Posterior vena cava (tissue), 2 donors: ENCODE measurements around the gene USP20. TPM values are rescaled to one million over a fixed set of nuclear protein-coding genes. Genes with fewer than 3 reads are reported as not detected.
"Not testable (repeated sequence)": the region's sequence is repeated elsewhere in the genome, so short reads cannot be mapped to it uniquely, and the experiment has no call there.

Experiments used
- DNase-seq: peaks from one replicate; pipeline ENCODE4 v3.0.0-alpha.2; 2020; ENCODE audit warnings: low spot score
- intact Hi-C, 2 donors: fragments of 100-400 bp; cut with DNase I; formaldehyde crosslinking; loops; one replicate each; pipeline versions ENCODE4 v1.14.1 to v1.14.2; 2022 to 2023
- total RNA-seq, 2 donors: library from RNA; stranded (reverse); fragmentation: NEBNext Ultra II Directional; extraction: Animal tissue kit (Norgen Biotek cat#: 25700); gene quantifications; one replicate each; pipeline ENCODE4 v1.2.1, GENCODE V29; 2021
- donor health status: DM: yes; HTN: yes; CAD: no.
- donor health status: DM: yes; HTN: yes; CAD: no.

USP20 gene
- total RNA-seq, 2 donors from 2014 or later = 25.8 to 26.0 TPM

DNA sequence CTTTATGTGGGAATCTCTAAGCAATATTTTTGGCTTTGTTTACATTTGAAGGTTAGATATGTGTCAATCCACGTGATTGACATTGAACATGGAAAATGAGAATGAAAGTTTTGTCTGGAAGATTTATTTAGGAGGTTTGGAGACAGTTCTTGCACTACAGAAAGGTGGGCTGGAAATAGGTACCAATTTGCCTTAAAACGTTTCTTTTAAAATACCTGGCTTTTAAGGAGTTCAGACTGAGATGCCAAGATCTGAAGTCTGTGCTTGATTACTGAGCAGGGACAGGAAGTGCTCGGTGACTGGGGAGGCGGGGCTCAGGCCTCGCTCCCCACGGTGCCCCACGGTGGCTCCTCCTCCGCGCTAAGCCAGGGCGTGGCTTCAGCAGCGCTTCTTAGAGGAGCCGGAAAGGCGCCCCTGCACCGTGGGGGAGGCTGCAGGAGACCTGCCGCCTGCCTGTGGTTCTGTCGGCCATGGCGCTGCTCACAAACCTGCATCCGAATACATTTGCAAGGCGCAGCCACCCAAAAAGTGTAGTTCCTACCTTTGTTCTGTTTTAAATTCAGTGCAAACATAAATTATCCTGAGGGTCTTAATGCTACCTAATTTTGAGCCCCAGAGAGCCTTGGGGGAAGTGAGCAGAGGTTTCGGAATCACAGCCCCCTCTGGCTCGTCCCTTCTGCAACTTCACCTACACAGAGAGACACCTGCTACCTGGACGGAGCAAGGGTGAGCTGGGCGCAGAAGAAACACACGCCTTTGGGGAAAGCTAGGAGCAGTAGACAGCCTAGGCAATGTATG lies 49.2 kb downstream of the USP20 start:
- peak; percentile 95 for DNase-seq
- intact Hi-C loops = no loop called here

DNA sequence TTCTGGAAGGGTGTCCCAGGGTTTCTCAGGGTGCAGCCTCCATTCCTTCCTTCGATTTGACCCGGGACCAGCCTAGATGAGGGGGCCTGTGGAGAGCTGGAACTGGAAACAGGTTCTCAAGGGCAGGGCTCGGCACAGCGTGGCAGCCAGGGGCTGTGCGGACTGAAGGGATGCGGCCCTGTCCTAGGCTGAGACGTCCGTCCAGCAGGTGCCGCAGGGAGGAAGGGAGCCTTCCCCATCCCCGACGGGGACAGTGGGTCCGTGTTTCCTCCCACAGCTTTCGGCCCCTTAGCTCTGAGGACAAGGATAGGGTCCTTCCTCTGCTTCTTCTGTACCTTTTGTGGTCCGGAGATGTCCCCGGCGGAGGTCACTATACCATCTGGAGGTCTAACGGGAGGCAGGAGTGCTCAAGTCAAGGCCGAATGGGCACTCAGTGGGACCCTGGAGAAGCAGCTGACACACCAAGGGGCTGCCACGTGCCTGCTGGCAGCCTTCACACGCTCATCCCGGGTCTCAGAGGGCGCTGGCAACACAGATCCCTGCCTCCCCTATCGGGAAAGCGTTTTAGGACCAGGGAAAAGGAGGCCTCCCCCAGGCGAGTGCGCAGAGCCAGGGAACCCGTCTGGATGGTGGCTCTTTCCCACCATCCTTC lies 49.9 kb downstream of the USP20 start:
- intact Hi-C loops = no loop called here
- DNase-seq = peak; percentile 88

DNA sequence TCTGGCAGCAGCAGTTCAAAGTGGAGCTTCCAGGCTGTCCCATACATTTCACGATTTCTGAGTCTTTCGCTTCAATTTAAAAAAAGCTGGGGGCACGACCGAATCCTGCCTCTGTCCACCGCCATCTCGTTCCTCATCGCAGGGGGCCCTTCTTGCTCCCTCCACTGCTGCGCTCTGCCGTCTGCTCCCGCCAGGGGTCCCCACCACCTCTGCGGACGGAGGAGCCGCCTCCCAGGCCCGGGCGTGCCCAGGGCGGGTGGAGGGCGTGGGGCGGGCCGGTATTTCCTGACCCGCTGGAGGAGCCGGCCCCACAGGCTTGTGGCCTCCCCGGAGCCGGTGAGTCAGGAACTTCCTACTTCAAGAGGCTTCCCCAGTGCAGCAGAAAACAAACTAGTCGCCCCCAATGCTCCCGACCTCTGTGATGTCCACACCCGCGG lies 50.4 kb downstream of the USP20 start:
- intact Hi-C loops = no loop called here
- DNase-seq = peak; percentile 99

DNA sequence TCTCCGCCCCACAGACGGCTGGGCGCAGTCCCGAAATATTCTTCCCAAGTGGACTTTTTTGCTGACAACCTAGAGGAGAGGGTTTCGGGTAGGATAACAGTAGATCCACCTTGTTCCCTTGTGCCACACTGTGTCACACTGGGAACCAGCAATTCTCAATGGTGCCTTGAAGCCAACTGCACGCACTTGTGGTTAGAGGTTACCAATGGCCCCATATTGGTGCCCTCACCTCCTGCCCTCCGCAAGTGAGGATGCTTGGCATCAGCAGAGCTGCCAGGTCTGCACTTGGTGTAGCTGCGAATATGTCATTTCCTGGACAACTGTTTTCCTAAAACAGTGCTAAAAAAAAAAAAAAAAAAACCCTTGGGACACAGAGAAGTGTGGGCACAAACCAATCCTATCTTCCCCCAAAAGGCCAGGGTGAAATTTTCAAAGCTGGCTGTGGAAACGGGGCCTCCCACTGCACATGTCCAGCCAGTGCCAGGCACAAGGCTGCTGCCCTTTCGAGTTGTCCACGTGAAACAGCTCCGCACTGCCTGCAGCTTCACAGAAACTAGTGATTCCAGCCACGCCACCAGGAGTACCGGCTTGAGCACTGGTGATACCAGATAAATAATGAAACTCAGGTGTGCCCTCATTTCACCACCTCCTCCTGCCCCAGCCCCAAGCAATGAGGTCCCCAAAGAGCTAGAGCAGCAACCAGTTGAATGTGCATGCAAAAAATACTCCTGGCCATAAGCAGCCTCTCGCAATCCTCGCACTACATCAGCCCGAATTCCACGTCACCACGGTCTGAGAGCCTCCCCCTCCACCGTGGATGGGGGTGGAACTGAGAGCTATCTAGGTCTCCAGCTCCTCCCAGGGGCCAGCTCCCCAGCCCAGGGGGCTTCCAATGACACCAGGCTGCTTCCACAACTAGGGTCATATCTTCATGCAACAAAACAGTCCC lies 51.2 kb downstream of the USP20 start:
- intact Hi-C loops = no loop called here
- DNase-seq = peak; percentile 72

DNA sequence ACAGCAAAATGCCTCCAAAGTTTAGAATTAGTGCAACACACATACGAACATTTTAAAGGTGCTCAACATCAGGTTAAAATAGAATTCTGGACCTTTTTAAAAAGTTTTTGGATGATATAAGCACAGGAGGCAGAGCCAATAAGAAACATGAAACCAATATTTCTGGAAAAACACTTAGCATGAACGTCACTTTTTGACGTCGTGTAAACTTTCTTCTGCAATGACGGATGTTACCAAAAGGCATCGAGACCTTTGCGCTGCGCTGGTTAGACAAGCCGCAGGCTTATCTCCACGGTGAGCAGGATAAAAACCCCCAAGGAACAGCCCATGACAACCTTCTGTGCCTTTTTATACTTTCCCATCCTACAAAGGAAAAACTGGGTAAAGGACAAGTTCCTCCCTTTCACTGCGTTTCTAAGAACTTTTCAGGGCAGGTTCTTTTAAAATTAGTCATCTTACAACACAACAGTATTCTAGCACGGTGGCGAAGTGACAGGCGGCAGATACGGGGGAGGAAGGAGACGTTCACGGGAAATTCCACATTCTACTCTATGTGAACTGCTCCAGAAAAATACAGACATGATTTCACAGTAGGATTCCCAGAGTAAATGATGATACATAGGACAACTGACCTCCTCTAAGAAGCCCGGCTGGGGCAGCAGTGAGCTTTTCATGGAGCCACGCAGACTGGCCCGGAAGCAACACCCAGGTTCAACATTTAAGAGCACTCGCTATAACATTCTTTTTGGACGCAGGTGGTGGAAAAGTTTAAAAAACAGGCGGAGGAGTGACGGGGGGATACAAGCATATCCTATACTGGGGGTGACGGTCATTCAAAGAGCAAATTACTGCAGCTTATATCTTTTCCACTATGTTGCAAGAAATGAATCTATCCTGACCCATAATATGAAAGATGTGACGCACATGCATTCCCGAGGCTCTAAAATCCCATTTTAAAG lies 52.4 kb downstream of the USP20 start:
- intact Hi-C loops = no loop called here
- no peak for DNase-seq

DNA sequence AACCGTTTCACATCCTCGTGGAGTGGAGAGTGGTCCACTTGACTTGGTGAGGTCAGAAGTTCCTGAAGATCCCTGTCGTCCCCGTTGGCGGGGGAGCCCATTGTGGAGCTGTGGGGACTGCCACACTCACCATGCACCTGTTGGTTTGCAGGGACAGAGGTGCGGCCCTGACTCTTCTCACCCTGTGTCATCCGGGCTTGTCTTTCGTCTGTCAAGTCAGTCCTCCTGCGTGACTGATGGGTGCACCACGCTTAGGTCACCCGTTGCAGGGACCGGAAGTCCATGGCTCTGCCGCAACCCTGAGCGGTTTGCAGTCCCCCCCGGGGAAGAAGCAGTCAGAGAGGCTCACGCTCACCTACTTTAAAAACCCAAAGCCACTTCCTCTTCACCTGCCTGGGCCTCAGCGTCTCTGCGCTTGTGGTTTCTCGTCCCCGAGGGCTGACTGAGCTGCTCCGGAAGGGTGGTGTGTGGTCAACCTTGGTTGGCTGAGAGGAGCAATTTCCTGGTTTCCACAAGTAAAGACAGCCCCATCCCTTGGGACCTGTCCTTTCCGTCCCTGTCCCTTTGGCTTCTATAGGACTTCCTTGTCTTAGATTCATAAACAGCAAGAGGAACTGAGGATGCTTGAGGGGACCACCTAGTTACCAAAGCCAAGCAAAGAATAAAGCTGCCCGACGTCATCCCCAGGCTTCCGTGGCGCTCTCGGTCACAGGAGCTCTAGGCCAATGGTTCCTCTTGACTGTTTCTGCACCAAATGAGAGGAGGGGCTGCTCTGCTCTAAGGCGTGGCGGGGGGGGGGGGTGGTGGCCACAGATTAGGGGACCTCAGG lies 53.2 kb downstream of the USP20 start:
- DNase-seq = no peak
- intact Hi-C loops = no loop called here

DNA sequence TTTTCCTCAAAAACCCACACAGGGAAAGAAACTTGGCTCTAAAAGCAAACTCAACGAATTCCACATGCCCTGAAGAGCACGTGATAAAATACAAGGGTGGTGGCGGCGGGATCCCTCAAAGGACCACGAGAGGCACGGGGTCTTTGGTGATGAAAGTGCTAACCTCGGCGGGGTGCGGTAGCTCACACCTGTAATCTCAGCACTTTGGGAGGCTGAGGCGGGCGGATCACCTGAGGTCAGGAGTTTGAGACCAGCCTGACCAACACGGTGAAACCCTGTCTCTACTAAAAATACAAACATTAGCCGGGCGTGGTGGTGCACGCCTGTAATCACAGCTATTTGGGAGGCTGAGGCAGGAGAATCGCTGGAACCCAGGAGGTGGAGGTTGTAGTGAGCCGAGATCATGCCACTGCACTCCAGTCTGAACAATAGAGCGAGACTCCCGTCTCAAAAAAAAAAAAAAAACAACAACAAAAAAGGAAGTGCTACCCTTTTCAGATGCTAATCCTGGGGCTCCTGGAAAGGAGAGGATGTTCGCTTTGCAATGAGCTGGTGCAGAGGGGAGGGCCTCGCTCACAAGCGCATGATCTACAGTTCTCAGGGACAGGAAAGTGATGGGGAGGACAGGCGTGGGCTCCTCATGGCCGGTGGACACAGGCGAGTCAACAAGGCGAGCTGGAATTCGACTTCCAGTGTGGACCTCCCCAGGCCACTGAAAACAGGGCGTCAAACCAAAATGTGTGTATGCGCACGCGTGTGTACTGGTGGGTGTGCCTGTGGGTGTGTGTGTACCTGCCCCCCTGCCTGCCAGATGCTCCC lies 54.1 kb downstream of the USP20 start:
- no peak for DNase-seq
- intact Hi-C loops = no loop called here

DNA sequence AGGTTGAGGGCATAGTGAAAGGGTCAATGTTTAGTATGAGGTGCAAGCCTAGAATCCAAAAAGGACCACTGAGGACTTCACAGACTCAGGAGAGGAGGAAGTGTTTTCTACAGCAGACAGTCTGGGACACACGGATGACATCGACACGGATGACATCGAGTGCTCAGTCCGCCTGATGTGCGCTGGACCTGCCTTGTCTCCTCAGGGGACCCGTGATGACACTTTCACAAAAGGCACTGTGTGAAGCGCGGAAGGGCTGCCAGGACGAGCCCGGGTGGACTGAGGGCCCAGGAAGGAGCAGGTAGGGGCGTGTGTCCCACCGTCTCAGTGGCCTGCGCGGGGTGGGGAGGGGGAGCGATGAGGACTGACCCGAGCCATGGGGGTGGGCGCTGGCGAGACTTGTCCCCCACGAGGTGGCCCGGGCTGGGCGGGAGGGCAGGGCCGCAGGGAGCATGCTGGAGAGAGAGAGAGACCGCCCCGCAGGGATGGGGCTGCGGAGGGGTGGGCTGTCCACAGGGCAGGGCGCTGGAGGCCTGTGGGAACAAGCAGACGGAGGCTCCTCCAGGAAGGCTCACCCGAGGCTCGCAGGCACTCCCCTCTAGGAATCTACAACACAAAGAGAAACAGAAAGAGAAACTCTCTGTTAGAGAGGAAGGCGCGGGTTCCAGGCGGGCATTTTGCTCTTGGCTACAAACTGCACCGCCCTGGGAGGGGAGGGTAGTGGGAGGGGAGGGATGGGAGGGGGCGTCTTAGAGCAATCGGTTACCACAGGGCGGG lies 54.9 kb downstream of the USP20 start:
- intact Hi-C loops = loop anchor here (5.0 to 10.0 kb wide), 2 partner anchors 37 to 135 kb away; no protein-coding TSS in a partner anchor
- DNase-seq = no peak

DNA sequence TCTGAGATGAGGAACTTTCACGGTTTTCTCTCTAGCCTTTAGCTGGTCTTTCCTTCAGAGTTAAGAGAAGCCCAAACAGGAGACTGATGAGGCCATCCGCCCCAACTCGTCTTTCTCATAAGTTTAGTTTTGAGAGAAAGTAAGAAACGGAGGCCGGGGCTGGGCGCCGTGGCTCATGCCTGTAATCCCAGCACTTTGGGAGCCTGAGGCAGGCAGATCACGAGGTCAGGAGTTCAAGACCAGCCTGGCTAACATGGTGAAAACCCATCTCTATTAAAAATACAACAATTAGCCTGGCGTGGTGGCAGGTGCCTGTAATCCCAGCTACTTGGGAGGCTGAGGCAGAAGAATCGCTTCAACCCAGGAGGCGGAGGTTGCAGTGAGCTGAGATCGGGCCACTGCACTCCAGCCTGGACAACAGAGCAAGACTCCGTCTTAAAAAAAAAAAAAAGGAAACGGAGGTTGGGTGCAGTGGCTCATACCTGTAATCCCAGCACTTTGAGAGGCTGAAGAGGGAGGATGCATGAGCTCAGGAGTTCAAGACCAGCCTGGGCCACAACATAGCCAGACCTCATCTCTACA lies 55.6 kb downstream of the USP20 start:
- intact Hi-C loops = loop anchor here (5.0 to 10.0 kb wide), 2 partner anchors 36 to 134 kb away; no protein-coding TSS in a partner anchor
- DNase-seq = not testable (repeated sequence)

DNA sequence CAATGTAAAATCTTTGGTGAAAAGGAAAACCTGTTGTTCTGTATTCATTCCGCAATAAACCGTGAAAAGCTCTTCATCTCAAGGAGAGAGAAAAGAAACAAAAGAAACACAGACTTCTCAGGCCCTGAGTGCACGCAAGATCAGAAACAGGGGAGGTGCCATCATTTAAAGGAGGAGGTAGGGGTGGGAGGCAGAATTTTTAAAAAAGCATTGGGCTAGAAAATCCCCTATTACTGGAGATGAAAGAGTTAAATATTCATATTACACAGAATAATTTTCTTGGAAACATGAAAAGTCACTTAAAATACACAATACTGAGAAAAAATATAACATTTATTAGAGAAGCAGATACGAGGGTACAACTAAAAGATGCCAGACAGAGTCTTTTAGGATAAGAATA lies 56.3 kb downstream of the USP20 start:
- intact Hi-C loops = loop anchor here (5.0 to 10.0 kb wide), 2 partner anchors 36 to 133 kb away; no protein-coding TSS in a partner anchor
- DNase-seq = no peak

DNA sequence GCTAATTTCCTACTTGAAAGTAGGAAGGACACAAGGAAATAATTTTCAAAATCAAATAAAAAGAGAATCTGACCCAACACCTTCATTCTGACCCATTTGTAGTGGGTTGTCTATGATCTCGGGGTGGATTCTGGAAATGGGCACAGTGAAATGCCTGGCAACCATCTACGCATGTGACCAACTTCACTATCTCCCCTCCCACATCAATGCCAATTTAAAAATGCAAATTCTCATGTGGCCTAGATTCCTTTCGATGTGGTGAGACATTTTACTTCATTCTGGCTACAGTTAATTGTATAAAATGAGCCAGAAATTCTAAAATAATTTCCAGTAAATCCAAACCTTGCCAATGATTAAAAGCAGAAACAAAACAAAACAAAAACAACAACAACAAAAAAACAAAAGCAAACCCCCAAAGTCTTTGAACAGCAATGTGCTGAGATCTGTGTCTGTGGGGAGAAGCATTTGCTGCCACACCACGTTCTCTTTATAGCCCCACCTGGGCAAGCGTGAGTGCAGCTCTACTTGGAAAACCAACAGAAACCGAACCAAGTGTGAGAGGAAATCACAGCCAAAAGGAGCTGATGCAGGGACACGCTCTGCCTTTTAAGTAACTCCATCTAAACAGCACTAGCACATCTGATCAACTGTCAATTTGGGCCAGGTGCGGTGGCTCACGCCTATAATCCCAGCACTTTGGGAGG lies 59.0 kb downstream of the USP20 start:
- no peak for DNase-seq
- intact Hi-C loops = loop anchor here (5.0 to 10.0 kb wide), 2 partner anchors 33 to 131 kb away; no protein-coding TSS in a partner anchor

DNA sequence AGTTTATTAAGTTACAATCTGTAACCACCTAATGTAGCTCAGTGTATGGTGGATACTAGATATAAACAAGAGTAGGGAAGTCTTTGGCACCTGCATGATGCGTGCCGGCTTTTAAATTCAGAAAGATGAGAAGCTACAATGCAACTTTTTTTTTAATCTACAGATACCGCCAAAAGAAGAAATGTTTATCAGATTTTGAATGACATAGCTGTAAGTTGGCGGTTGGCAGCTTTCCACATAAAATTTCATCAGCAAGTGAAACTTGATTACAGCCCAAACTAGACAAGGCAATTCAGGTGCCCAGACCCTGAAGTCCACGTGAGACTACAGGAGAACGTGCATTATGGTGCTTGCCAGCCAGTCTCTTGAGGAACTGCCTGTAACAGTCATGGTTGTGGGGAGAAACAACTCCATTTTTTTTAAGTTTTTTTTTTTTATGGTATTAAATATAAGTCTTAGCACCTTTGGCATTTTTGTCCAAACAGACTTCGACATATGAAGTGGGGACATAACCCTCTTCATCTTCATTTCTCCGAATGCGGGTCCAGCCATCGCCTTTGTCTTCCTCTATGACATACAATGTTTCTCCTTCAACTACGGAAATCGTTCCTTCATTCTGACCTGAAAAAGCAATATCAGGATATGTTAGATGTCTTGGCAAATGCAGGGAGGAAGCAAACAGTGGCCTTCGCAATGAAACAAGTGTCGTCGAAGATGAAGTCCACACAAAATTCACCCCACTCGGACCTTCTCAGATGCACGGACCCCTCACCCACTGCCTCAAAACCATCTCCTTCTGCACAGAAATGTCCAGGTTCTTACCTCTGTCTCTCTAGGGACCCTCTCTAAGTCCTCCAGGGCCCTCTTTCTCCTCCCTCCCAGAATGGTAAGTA lies 60.4 kb downstream of the USP20 start:
- intact Hi-C loops = loop anchor here in 1 of 2 donors (10.0 kb wide), 1 partner anchor 129 kb away; no protein-coding TSS in a partner anchor
- DNase-seq = no peak

DNA sequence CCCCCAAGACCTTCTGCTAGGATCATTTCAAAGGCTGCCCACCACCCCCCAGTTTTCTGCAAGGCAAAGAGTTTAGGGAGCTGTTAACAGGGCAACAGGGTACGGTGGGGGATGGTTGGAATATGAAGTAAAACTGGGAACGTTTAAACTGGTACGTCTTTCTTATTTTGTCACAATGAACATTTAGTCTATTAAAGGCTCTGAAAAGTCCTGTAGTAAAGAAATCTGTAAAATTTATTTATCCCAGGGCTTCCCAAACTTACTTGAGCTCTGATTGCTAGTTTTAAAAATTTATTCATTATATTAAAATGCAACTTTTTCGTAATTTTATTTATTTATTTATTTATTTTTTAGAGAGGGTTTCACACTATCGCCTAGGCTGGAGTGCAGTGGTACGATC lies 62.0 kb downstream of the USP20 start:
- intact Hi-C loops = loop anchor here in 1 of 2 donors (10.0 kb wide), 1 partner anchor 128 kb away; no protein-coding TSS in a partner anchor
- no peak for DNase-seq

DNA sequence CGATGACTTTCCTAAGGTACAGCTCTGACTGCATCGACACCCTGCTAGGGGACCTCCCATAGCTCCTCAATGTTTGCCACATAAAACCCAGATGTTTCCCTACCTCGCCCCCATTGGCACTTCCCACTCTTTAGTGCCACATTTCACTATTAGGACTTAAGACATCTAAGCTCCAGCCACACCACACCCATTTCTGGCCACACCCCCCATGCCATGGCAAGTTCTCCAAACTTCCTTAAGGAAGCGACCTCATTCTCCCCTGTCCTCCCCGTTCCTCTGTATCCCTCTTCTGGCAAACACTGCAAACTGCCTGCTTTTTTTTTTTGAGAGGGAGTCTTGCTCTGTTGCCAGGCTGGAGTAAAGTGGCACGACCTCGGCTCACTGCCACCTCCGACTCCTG lies 62.9 kb downstream of the USP20 start:
- no peak for DNase-seq
- intact Hi-C loops = loop anchor here in 1 of 2 donors (10.0 kb wide), 1 partner anchor 127 kb away; no protein-coding TSS in a partner anchor
